ENCODE results near the gene TBCA. TPM values are rescaled to one million over a fixed set of nuclear protein-coding genes. Genes with fewer than 3 reads are reported as not detected.

Gene TBCA
- total RNA-seq, 4 donors from 2014 or later, result 44.7 to 178 (median 70.5) TPM

DNA sequence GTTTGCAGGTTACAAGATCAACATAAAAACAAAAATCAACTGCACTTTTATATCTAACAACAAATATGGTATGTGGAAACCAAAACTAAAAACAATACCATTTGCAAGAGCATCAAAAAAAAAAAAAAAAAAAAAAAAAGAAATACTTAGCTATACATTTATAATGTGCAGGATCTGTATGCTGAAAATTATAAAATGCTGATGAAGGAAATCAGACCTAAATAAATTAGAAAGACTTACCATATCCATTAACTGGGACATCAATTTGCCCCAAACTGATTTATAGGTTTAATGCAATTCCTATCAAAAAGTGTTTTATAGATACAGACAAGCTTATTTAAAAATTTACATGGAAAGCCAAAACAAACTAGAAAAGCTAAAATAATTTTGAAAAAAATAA lies 77.2 kb downstream of the TBCA start:
- no peak for DNase-seq
- Histone ChIP-seq H3K4me3 (no peak overlapping the region), H3K27me3 (no peaks in the 10 kb centered on the region), H3K4me1 (no peaks in the 10 kb centered on the region), H3K36me3 (peaks cover 0 to 18% (median 0%) of the 10 kb centered on the region in 3 donors), H3K9me3 (no peaks in the 10 kb centered on the region), H3K27ac (no peak overlapping the region)
- TF ChIP-seq, protein P1, sequence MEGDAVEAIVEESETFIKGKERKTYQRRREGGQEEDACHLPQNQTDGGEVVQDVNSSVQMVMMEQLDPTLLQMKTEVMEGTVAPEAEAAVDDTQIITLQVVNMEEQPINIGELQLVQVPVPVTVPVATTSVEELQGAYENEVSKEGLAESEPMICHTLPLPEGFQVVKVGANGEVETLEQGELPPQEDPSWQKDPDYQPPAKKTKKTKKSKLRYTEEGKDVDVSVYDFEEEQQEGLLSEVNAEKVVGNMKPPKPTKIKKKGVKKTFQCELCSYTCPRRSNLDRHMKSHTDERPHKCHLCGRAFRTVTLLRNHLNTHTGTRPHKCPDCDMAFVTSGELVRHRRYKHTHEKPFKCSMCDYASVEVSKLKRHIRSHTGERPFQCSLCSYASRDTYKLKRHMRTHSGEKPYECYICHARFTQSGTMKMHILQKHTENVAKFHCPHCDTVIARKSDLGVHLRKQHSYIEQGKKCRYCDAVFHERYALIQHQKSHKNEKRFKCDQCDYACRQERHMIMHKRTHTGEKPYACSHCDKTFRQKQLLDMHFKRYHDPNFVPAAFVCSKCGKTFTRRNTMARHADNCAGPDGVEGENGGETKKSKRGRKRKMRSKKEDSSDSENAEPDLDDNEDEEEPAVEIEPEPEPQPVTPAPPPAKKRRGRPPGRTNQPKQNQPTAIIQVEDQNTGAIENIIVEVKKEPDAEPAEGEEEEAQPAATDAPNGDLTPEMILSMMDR (IDR thresholded peaks at IDR 0.05), result no peak
- TF ChIP-seq POLR2A (IDR thresholded peaks at IDR 0.05), result no peak

DNA sequence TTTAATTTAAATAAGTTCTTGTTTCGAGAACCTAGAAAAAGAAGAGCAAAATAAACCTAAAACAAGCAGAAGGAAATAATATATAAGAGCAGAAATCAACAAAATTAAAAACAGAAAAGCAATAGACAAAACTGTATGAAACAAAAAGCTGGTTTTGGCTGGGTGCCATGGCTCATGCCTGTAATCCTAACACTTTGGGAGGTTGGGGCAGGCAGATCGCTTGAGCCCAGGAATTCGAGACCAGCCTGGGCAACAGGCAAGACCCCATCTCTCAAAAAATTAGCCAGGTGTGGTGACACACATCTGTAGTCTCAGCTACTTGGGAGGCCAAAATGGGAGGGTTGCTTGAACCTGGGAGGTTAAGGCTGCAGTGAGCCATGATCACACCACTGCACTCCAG lies 78.4 kb downstream of the TBCA start:
- DNase-seq, result no peak
- no peak overlapping the region for H3K4me3 ChIP-seq
- no peaks in the 10 kb centered on the region for H3K27me3 ChIP-seq
- peaks cover 0 to 8% (median 0%) of the 10 kb centered on the region in 3 donors for H3K36me3 ChIP-seq
- no peak overlapping the region for H3K27ac ChIP-seq
- no peak for TF ChIP-seq POLR2A (IDR thresholded peaks at IDR 0.05)
- TF ChIP-seq, protein P1 (IDR thresholded peaks at IDR 0.05), result no peak
- H3K9me3 ChIP-seq, result no peaks in the 10 kb centered on the region
- H3K4me1 ChIP-seq, result no peaks in the 10 kb centered on the region

DNA sequence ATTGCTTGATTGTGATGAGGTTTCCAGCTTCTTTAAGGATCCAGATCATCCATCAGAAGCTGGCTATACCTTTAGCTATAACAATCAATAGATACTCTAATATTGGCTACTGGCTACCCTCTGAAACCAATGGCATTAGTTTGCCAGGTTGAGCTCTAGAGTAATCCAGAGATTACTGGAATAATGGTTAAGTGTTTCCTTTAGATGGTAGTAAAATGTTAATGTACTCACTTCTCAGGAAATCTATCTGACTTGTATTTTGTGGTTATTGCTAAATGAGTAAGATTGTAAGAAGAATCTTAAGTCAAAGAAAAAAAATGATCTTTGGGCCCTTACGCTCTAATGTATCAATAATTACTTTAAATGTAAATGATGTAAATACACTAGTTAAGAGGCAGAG lies 80.0 kb downstream of the TBCA start:
- no peaks in the 10 kb centered on the region for H3K4me1 ChIP-seq
- H3K36me3 ChIP-seq, result peaks cover 0 to 5% (median 0%) of the 10 kb centered on the region in 3 donors
- TF ChIP-seq, protein P1 (IDR thresholded peaks at IDR 0.05), result no peak
- no peak for TF ChIP-seq POLR2A (IDR thresholded peaks at IDR 0.05)

DNA sequence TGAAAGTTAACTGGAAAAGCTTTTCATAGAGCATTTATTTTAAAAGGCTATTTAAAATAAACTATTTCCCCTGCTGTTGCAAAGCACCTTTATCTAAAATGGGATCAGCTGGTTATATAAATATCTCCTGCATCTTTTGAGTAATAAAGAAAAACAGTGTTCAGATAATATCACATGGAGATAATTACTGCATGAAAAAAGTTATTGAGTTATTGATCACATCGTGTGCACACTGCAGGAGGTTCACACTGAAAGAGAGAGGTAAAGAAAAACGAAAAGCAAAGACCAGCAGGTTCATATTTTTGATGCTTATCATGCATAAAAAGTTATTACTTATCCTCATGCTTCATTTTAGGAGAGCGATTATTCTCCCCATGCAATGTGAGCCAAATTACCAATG lies 82.2 kb downstream of the TBCA start:
- H3K4me1 ChIP-seq, result no peaks in the 10 kb centered on the region
- no peaks in the 10 kb centered on the region for H3K9me3 ChIP-seq
- H3K4me3 ChIP-seq, result no peak overlapping the region
- H3K36me3 ChIP-seq, result peaks cover 0 to 14% (median 0%) of the 10 kb centered on the region in 3 donors
- no peak overlapping the region for H3K27ac ChIP-seq
- H3K27me3 ChIP-seq, result no peaks in the 10 kb centered on the region
- TF ChIP-seq POLR2A (IDR thresholded peaks at IDR 0.05), result no peak
- TF ChIP-seq, protein P1 (IDR thresholded peaks at IDR 0.05), result no peak
- DNase-seq, result no peak

More for the DNA sequence above, 80.0 kb downstream of the TBCA start:
- no peak for DNase-seq
- no peak overlapping the region for H3K4me3 ChIP-seq
- no peaks in the 10 kb centered on the region for H3K27me3 ChIP-seq
- H3K27ac ChIP-seq, result no peak overlapping the region
- no peaks in the 10 kb centered on the region for H3K9me3 ChIP-seq

DNA sequence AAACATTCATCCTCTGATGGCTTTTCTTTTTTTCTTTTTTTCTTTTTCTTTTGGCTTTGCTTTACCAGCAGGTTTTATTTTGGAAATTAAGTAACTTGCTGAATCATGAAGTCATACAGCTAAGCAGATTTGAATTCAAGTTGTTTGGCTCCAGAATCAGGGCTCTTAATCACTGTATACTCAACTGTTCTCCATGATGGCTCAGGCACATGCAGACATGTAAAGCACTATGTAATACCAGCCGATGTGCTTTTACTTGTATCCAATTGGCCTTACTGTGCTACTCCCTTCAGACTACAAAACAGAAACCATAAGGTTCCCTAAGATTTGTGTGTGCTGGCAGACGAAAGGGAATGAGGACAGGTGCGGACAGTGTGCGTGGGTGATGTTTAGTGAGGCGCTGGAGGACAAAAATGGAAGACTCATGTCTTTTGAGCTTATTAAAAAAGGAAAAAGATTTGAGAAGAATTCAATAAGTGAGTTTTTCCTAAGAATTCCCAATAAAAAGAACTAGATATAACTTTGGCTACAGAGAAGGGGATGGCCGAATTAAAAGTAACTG lies 92.9 kb downstream of the TBCA start:
- Histone ChIP-seq H3K36me3 (peaks cover 0 to 2% (median 0%) of the 10 kb centered on the region in 3 donors), H3K27ac (no peak overlapping the region), H3K27me3 (no peaks in the 10 kb centered on the region), H3K4me3 (no peak overlapping the region), H3K9me3 (no peaks in the 10 kb centered on the region), H3K4me1 (no peaks in the 10 kb centered on the region)
- no peak for DNase-seq
- TF ChIP-seq POLR2A (IDR thresholded peaks at IDR 0.05), result no peak
- TF ChIP-seq, protein P1 (IDR thresholded peaks at IDR 0.05), result no peak

DNA sequence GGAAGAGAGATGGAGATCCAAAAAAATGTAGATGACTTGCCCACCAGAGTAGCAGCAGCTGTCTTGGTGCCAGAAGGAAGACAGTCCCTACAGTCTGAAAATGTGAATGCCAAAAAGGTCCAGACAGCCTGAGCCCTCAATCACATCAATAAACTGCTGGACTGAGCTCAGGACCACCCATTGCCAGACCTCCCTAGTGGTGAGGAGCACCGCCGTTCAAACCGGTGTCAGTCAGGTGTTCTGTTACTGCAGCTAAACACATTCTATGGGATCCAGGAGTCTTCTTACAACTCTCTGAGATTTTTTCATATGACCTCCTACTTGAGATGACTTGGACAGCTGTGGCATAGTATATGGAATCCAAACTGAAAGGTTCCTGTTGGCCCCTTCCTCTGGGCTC lies 105.6 kb downstream of the TBCA start:
- H3K36me3 ChIP-seq, result no peaks in the 10 kb centered on the region
- no peaks in the 10 kb centered on the region for H3K27me3 ChIP-seq
- no peak for TF ChIP-seq POLR2A (IDR thresholded peaks at IDR 0.05)
- TF ChIP-seq, protein P1 (IDR thresholded peaks at IDR 0.05), result no peak
- H3K4me3 ChIP-seq, result no peak overlapping the region
- no peaks in the 10 kb centered on the region for H3K9me3 ChIP-seq
- no peaks in the 10 kb centered on the region for H3K4me1 ChIP-seq
- no peak for DNase-seq
- H3K27ac ChIP-seq, result no peak overlapping the region

Data from Peyer's patch (tissue), 4 donors.